ENCODE data around the gene SYCE1L. TPM values are rescaled to one million over a fixed set of nuclear protein-coding genes. Genes with fewer than 3 reads are reported as not detected.

Gene SYCE1L
- total and polyA plus RNA-seq, 4 donors = 0.51 to 0.69 TPM; not detected in 2

- Histone ChIP-seq H3K4me3 (ENCODE audit: low read depth in 1 of 3, low read length in 3 of 3) (no peak overlapping the region), H3K9me3 (ENCODE audit: control insufficient read depth in 4 of 4, low read length in 3 of 4) (no peaks in the 10 kb centered on the region), H3K27me3 (ENCODE audit: control insufficient read depth in 4 of 4, insufficient read depth in 4 of 4, low read length in 3 of 4) (no peaks in the 10 kb centered on the region), H3K36me3 (ENCODE audit: control insufficient read depth in 4 of 4, insufficient read depth in 3 of 4, low read depth in 1 of 4, low read length in 3 of 4) (no peaks in the 10 kb centered on the region), H3K27ac (ENCODE audit: low read depth in 1 of 2, low read length in 2 of 2) (no peak overlapping the region), H3K4me1 (ENCODE audit: control insufficient read depth in 4 of 4, insufficient read depth in 4 of 4, low read length in 3 of 4) (peaks cover 0 to 9% (median 0%) of the 10 kb centered on the region in 4 donors), H3K9ac (ENCODE audit: low read depth in 1 of 2, low read length in 2 of 2) (no peak overlapping the region)
- WGBS = 95% methylated on average over 15 of the region's 15 CpGs
- no peak for TF ChIP-seq JUND (IDR thresholded peaks at IDR 0.05)
- TF ChIP-seq, protein P1, sequence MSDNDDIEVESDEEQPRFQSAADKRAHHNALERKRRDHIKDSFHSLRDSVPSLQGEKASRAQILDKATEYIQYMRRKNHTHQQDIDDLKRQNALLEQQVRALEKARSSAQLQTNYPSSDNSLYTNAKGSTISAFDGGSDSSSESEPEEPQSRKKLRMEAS (IDR thresholded peaks at IDR 0.05) = no peak
- TF ChIP-seq FOXA2 (IDR thresholded peaks at IDR 0.05) = no peak
- TF ChIP-seq GABPA (IDR thresholded peaks at IDR 0.05 in 1 of 2, conservative IDR thresholded peaks at IDR 0.05 in 1 of 2) = no peak
- TF ChIP-seq FOXA1 (IDR thresholded peaks at IDR 0.05) = no peak
- no peak for TF ChIP-seq HNF4A (conservative IDR thresholded peaks at IDR 0.05)
- TF ChIP-seq, protein P2, sequence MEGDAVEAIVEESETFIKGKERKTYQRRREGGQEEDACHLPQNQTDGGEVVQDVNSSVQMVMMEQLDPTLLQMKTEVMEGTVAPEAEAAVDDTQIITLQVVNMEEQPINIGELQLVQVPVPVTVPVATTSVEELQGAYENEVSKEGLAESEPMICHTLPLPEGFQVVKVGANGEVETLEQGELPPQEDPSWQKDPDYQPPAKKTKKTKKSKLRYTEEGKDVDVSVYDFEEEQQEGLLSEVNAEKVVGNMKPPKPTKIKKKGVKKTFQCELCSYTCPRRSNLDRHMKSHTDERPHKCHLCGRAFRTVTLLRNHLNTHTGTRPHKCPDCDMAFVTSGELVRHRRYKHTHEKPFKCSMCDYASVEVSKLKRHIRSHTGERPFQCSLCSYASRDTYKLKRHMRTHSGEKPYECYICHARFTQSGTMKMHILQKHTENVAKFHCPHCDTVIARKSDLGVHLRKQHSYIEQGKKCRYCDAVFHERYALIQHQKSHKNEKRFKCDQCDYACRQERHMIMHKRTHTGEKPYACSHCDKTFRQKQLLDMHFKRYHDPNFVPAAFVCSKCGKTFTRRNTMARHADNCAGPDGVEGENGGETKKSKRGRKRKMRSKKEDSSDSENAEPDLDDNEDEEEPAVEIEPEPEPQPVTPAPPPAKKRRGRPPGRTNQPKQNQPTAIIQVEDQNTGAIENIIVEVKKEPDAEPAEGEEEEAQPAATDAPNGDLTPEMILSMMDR (IDR thresholded peaks at IDR 0.05; ENCODE audit: low read depth, low read length, missing input control) = no peak
- no peak for TF ChIP-seq REST (IDR thresholded peaks at IDR 0.05)
- TF ChIP-seq RXRA (IDR thresholded peaks at IDR 0.05) = no peak
- TF ChIP-seq HNF4G (IDR thresholded peaks at IDR 0.05) = no peak
- no peak for TF ChIP-seq TAF1 (conservative IDR thresholded peaks at IDR 0.05)
- no peak for TF ChIP-seq ATF3 (IDR thresholded peaks at IDR 0.05)
- no peak for TF ChIP-seq NR2F2 (IDR thresholded peaks at IDR 0.05)
- no peak for TF ChIP-seq ZBTB33 (IDR thresholded peaks at IDR 0.05)
- no peak for TF ChIP-seq SP1 (IDR thresholded peaks at IDR 0.05)
- TF ChIP-seq EGR1 (IDR thresholded peaks at IDR 0.05; ENCODE audit: low read depth in 2 of 2) = no peak
- no peak for TF ChIP-seq YY1 (IDR thresholded peaks at IDR 0.05)
- TF ChIP-seq RAD21 (IDR thresholded peaks at IDR 0.05) = no peak
- DNase-seq (ENCODE audit: low spot score) = no peak
Observed at GRCh38 chr16:77213542-77214106, 14.4 kb downstream of the SYCE1L start.
